ENCODE results near the gene CLDN6. TPM values are rescaled to one million over a fixed set of nuclear protein-coding genes. Genes with fewer than 3 reads are reported as not detected.
A peak's percentile ranks its signal among the peaks of the same experiment; 100 is the strongest.

CLDN6 gene
- total RNA-seq, 1 donor from 2014 or later = 33.0 TPM

- Mint-ChIP-seq H3K9me3 (ENCODE audit: unreplicated experiment) (no peaks in the 10 kb centered on the region), H3K27me3 (ENCODE audit: unreplicated experiment) (peaks cover 25% of the 10 kb centered on the region), H3K36me3 (ENCODE audit: low read depth, unreplicated experiment) (no peaks in the 10 kb centered on the region), H3K27ac (ENCODE audit: unreplicated experiment) (no peak overlapping the region), H3K4me1 (ENCODE audit: unreplicated experiment) (peaks cover 26% of the 10 kb centered on the region), H3K4me3 (ENCODE audit: unreplicated experiment) (peak overlapping the region; percentile 65)
- TF ChIP-seq CTCF (IDR thresholded peaks at IDR 0.05; ENCODE audit: unreplicated experiment) = no peak
- DNase-seq (ENCODE audit: low spot score) = no peak
Observed at GRCh38 chr16:3020604-3021448, 2.8 kb upstream of the CLDN6 start.

- no peak for TF ChIP-seq CTCF (IDR thresholded peaks at IDR 0.05; ENCODE audit: unreplicated experiment)
- peaks cover 26% of the 10 kb centered on the region for H3K27me3 Mint-ChIP-seq (ENCODE audit: unreplicated experiment)
- peak within 1 kb of the TSS; percentile 77 for H3K4me3 Mint-ChIP-seq (ENCODE audit: unreplicated experiment)
- no peaks in the 10 kb centered on the region for H3K36me3 Mint-ChIP-seq (ENCODE audit: low read depth, unreplicated experiment)
- DNase-seq (ENCODE audit: low spot score) = peak; percentile 72
- no peaks in the 10 kb centered on the region for H3K9me3 Mint-ChIP-seq (ENCODE audit: unreplicated experiment)
- no peak within 1 kb of the TSS for H3K27ac Mint-ChIP-seq (ENCODE audit: unreplicated experiment)
- H3K4me1 Mint-ChIP-seq (ENCODE audit: unreplicated experiment) = peaks cover 26% of the 10 kb centered on the region
Observed at GRCh38 chr16:3020247-3020603, 2.2 kb upstream of the CLDN6 start, which contains the start of gene TNFRSF12A. TNFRSF12A (plus strand) TSS chr16:3020368; CDS start chr16:3020398, 30 bp downstream.

GRCh38 chr16:3019594-3020246 lies 1.7 kb upstream of the CLDN6 start:
- no peak overlapping the region for H3K27ac Mint-ChIP-seq (ENCODE audit: unreplicated experiment)

GRCh38 chr16:3017344-3017743 lies 639 bp downstream of the CLDN6 start:
- H3K4me1 Mint-ChIP-seq (ENCODE audit: unreplicated experiment) = peaks cover 13% of the 10 kb centered on the region
- TF ChIP-seq CTCF (IDR thresholded peaks at IDR 0.05; ENCODE audit: unreplicated experiment) = no peak
- H3K4me3 Mint-ChIP-seq (ENCODE audit: unreplicated experiment) = no peak overlapping the region
- DNase-seq (ENCODE audit: low spot score) = no peak
- peaks cover 21% of the 10 kb centered on the region for H3K27me3 Mint-ChIP-seq (ENCODE audit: unreplicated experiment)
- H3K36me3 Mint-ChIP-seq (ENCODE audit: low read depth, unreplicated experiment) = peaks cover 5% of the 10 kb centered on the region
- no peaks in the 10 kb centered on the region for H3K9me3 Mint-ChIP-seq (ENCODE audit: unreplicated experiment)
- H3K27ac Mint-ChIP-seq (ENCODE audit: unreplicated experiment) = no peak overlapping the region

More at GRCh38 chr16:3019594-3020246, 1.7 kb upstream of the CLDN6 start:
- DNase-seq (ENCODE audit: low spot score) = no peak
- TF ChIP-seq CTCF (IDR thresholded peaks at IDR 0.05; ENCODE audit: unreplicated experiment) = no peak
- H3K9me3 Mint-ChIP-seq (ENCODE audit: unreplicated experiment) = no peaks in the 10 kb centered on the region
- H3K36me3 Mint-ChIP-seq (ENCODE audit: low read depth, unreplicated experiment) = peaks cover 4% of the 10 kb centered on the region
- H3K4me3 Mint-ChIP-seq (ENCODE audit: unreplicated experiment) = peak overlapping the region; percentile 77
- H3K27me3 Mint-ChIP-seq (ENCODE audit: unreplicated experiment) = peaks cover 26% of the 10 kb centered on the region
- H3K4me1 Mint-ChIP-seq (ENCODE audit: unreplicated experiment) = peaks cover 26% of the 10 kb centered on the region
